ENCODE results near the gene ZC3H12D. TPM values are rescaled to one million over a fixed set of nuclear protein-coding genes. Genes with fewer than 3 reads are reported as not detected.

Gene ZC3H12D
- total RNA-seq, 4 donors from 2014 or later, result 0.63 to 5.8 (median 0.87) TPM

DNA sequence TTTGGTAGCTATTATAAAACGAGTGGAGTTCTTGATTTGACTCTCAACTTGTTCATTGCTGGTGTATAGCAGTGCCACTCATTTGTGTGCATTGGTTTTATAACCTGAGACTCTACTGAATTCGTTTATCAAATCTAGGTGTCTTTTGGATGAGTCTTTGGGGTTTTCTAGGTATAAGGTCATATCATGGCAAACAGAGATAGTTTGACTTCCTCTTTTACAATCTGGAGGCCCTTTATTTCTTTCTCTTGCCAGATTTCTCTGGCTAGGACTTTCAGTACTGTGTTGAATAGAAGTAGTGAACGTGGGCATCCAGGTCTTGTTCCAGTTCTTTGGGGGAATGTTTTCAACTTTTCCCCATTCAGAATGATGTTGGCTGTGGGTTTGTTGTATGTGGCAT, 46.0 kb downstream of the ZC3H12D start:
- intact Hi-C loops (cut with DNase I), result no loop called here
- no peaks in the 10 kb centered on the region for H3K9me3 ChIP-seq
- 81% methylated on average over 3 of the region's 3 CpGs for WGBS
- TF ChIP-seq POLR2A (IDR thresholded peaks at IDR 0.05; ENCODE audit: low read depth) (no peak), POLR2AphosphoS5 (IDR thresholded peaks at IDR 0.05) (no peak), EP300 (IDR thresholded peaks at IDR 0.05) (no peak)
- TF ChIP-seq, protein P1, sequence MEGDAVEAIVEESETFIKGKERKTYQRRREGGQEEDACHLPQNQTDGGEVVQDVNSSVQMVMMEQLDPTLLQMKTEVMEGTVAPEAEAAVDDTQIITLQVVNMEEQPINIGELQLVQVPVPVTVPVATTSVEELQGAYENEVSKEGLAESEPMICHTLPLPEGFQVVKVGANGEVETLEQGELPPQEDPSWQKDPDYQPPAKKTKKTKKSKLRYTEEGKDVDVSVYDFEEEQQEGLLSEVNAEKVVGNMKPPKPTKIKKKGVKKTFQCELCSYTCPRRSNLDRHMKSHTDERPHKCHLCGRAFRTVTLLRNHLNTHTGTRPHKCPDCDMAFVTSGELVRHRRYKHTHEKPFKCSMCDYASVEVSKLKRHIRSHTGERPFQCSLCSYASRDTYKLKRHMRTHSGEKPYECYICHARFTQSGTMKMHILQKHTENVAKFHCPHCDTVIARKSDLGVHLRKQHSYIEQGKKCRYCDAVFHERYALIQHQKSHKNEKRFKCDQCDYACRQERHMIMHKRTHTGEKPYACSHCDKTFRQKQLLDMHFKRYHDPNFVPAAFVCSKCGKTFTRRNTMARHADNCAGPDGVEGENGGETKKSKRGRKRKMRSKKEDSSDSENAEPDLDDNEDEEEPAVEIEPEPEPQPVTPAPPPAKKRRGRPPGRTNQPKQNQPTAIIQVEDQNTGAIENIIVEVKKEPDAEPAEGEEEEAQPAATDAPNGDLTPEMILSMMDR (IDR thresholded peaks at IDR 0.05), result no peak
- no peak for DNase-seq (ENCODE audit: extremely low spot score)
- peaks cover 0 to 13% (median 5%) of the 10 kb centered on the region in 4 donors for H3K4me1 ChIP-seq
- H3K4me3 ChIP-seq, result no peak overlapping the region
- H3K27me3 ChIP-seq, result no peaks in the 10 kb centered on the region
- H3K27ac ChIP-seq (replicated peaks in 1 of 4), result no peak overlapping the region
- H3K36me3 ChIP-seq, result no peaks in the 10 kb centered on the region

DNA sequence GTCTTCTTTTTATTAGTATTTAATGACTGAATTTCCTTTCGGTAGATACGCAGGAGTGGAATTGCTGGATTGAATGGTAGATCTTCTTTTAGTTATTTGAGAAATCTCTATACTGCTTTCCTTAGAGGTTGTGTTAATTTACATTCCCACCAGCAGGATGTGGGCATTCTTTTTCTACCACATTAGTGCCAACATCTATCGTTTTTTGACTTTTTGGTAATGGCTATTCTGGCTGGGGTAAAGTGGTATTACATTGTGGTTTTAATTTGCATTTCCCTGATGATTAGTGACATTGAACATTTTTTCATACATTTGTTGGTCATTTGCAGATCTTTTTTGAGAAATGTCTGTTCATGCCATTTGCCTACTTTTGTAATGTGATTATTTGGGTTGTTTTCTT, 47.6 kb downstream of the ZC3H12D start:
- intact Hi-C loops (cut with DNase I), result no loop called here
- Histone ChIP-seq H3K4me3 (no peak overlapping the region), H3K27me3 (no peaks in the 10 kb centered on the region), H3K36me3 (no peaks in the 10 kb centered on the region), H3K4me1 (peaks cover 0 to 17% (median 7%) of the 10 kb centered on the region in 4 donors), H3K9me3 (no peaks in the 10 kb centered on the region), H3K27ac (replicated peaks in 1 of 4) (no peak overlapping the region)
- DNase-seq (ENCODE audit: extremely low spot score), result no peak
- TF ChIP-seq, protein P1 (IDR thresholded peaks at IDR 0.05), result no peak
- TF ChIP-seq EP300 (IDR thresholded peaks at IDR 0.05), result no peak
- WGBS, result 90% methylated on average over 3 of the region's 3 CpGs

DNA sequence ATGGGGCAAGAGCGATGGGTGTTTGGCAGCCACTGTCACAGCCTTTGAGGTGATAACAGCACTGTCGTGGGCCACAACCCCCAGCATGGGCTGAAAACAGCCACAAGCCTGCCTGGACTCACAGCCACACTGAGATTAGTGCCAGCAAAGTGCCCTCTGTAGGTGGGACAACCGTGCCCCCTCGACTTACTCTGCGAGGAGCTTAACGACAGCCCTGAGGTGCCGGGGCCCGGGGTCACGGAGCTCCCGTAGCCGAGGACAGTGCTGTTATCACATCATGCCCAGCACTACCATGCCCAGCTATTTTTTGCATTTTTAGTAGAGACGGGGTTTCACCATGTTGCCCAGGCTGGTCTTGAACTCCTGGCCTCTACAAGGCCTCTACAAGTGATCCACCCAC, 48.2 kb downstream of the ZC3H12D start:
- H3K27ac ChIP-seq (replicated peaks in 1 of 4), result no peak overlapping the region
- DNase-seq (ENCODE audit: extremely low spot score), result no peak
- no peak overlapping the region for H3K4me3 ChIP-seq
- no peak for TF ChIP-seq POLR2AphosphoS5 (IDR thresholded peaks at IDR 0.05)
- no peak for TF ChIP-seq POLR2A (IDR thresholded peaks at IDR 0.05; ENCODE audit: low read depth)
- TF ChIP-seq EP300 (IDR thresholded peaks at IDR 0.05), result no peak
- TF ChIP-seq, protein P1 (IDR thresholded peaks at IDR 0.05), result no peak
- 93% methylated on average over 3 of the region's 12 CpGs for WGBS
- intact Hi-C loops (cut with DNase I), result no loop called here
- no peaks in the 10 kb centered on the region for H3K36me3 ChIP-seq
- no peaks in the 10 kb centered on the region for H3K27me3 ChIP-seq
- H3K9me3 ChIP-seq, result no peaks in the 10 kb centered on the region
- peaks cover 3 to 20% (median 11%) of the 10 kb centered on the region in 4 donors for H3K4me1 ChIP-seq

DNA sequence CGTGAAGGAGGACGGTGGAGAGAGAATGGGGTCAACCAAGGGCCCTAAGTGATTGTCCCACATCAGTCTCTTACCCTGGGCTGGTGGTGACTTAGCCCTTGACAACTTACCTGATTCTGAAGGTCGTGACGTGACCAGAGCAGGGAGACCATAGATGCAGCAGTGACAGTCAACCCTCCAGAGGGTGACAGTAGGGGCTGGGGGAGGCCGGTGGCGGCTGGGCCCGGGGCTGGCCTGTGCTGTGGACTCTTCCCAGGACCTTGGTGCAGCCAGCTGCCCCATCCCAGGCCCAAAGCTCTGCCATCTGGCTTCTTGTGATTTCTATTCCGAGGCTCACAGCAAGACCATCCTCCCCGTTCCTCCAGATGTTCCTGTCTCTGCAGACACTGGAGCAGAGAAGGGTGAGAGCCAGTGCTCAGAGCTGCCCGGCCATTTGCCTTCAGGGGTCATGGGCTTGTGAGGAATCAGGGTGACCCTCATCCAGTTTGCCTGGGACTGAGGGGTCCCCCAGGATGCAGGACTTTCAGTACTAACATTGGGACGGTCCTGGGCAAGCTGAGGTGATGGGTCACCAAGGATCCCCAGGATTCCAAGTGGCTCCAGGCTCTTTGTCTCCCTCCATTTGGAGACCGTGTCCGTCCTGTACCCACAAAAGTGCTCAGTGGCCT, 48.8 kb downstream of the ZC3H12D start:
- intact Hi-C loops (cut with DNase I), result no loop called here
- no peak for DNase-seq (ENCODE audit: extremely low spot score)
- Histone ChIP-seq H3K4me1 (peaks cover 3 to 18% (median 9%) of the 10 kb centered on the region in 4 donors), H3K36me3 (no peaks in the 10 kb centered on the region), H3K9me3 (no peaks in the 10 kb centered on the region), H3K27ac (replicated peaks in 1 of 4) (no peak overlapping the region), H3K27me3 (no peaks in the 10 kb centered on the region), H3K4me3 (no peak overlapping the region)
- no peak for TF ChIP-seq EP300 (IDR thresholded peaks at IDR 0.05)
- no peak for TF ChIP-seq POLR2AphosphoS5 (IDR thresholded peaks at IDR 0.05)
- TF ChIP-seq, protein P1 (IDR thresholded peaks at IDR 0.05), result no peak
- no peak for TF ChIP-seq POLR2A (IDR thresholded peaks at IDR 0.05; ENCODE audit: low read depth)
- 94% methylated on average over 8 of the region's 13 CpGs for WGBS

DNA sequence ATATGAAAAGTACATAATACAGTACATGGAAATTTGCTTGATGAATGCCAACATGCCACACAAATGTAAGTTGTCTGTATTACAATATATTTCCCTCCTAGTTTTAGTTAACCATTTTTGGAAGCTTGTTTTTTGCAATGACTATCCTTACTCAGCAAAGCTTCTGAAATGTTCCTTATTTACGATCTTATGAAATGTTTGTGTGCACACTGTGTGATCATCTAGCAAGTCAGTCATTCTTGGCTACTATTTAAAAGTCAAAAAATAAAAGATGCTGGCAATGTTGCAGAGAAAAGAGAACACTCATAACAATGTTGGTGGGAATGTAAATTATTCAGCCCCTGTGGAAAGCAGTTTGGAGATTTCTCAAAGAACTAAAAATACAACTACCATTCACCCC, 50.9 kb downstream of the ZC3H12D start:
- H3K27me3 ChIP-seq, result no peaks in the 10 kb centered on the region
- TF ChIP-seq POLR2A (IDR thresholded peaks at IDR 0.05; ENCODE audit: low read depth) (no peak), POLR2AphosphoS5 (IDR thresholded peaks at IDR 0.05) (no peak), EP300 (IDR thresholded peaks at IDR 0.05) (no peak)
- TF ChIP-seq, protein P1 (IDR thresholded peaks at IDR 0.05), result no peak
- intact Hi-C loops (cut with DNase I), result loop anchor here (5.0 kb wide), 2 partner anchors 83 to 407 kb away; no protein-coding TSS in a partner anchor
- H3K36me3 ChIP-seq, result no peaks in the 10 kb centered on the region
- H3K4me3 ChIP-seq, result no peak overlapping the region
- no peaks in the 10 kb centered on the region for H3K9me3 ChIP-seq
- no peak for DNase-seq (ENCODE audit: extremely low spot score)
- WGBS, result 33% methylated on average over 1 of the region's 1 CpG
- peaks cover 3 to 18% (median 9%) of the 10 kb centered on the region in 4 donors for H3K4me1 ChIP-seq
- no peak overlapping the region for H3K27ac ChIP-seq (replicated peaks in 1 of 4)
